Esophagus (tissue), 2 donors: ENCODE data around the gene ZCWPW2. TPM values are rescaled to one million over a fixed set of nuclear protein-coding genes. Genes with fewer than 3 reads are reported as not detected.

ENCODE experiments used
- H3K27ac ChIP-seq, 2 donors: one replicate each; pipeline ENCODE4 v1.5.1; 2013; ENCODE audit warnings: low read depth in 2 of 2, mild to moderate bottlenecking in 2 of 2, inconsistent platforms in 1 of 2, low read length in 1 of 2, moderate library complexity in 1 of 2
- H3K27me3 ChIP-seq, 2 donors: one replicate each; pipeline ENCODE4 v1.6.1; 2013; ENCODE audit warnings: low read length in 2 of 2, control low read depth in 1 of 2, mild to moderate bottlenecking in 1 of 2; ENCODE audit not compliant: insufficient read depth in 2 of 2, control insufficient read depth in 1 of 2
- H3K36me3 ChIP-seq, 2 donors: one replicate each; pipeline ENCODE4 v1.6.1; 2013; ENCODE audit warnings: low read length in 1 of 2; ENCODE audit not compliant: control insufficient read depth in 2 of 2, insufficient read depth in 2 of 2
- H3K4me1 ChIP-seq, 2 donors: one replicate each; pipeline ENCODE4 v1.6.1; 2013; ENCODE audit warnings: low read length in 1 of 2; ENCODE audit not compliant: control insufficient read depth in 2 of 2, insufficient read depth in 2 of 2
- H3K4me3 ChIP-seq, 2 donors: one replicate each; pipeline ENCODE4 v1.5.1; 2013; ENCODE audit warnings: low read length in 2 of 2, mild to moderate bottlenecking in 2 of 2, low read depth in 1 of 2, moderate library complexity in 1 of 2
- H3K9me3 ChIP-seq, 2 donors: one replicate each; pipeline ENCODE4 v1.6.1; 2013; ENCODE audit warnings: mild to moderate bottlenecking in 2 of 2, low read depth in 1 of 2, low read length in 1 of 2, moderate library complexity in 1 of 2; ENCODE audit not compliant: control insufficient read depth in 2 of 2, insufficient read depth in 1 of 2
- WGBS, 2 donors: extraction: QIAGEN DNeasy Blood & Tissue Kit; methylation state at CpG; one replicate each; pipeline ENCODE4 v1.1.7; 2013; 5-methylcytosine and 5-hydroxymethylcytosine counted together
- polyA plus RNA-seq, 2 donors: library from polyadenylated mRNA; stranded (reverse); fragments of 200-250 nt; gene quantifications; one replicate each; pipeline ENCODE4 v1.2.3, GENCODE V29; 2013
- donor health status: healthy with polysubstance abuse.
- donor health status: Bipolar disorder and iron deficiency.

The ZCWPW2 gene
- polyA plus RNA-seq, 2 donors: 0.28 to 0.29 TPM

- Histone ChIP-seq H3K4me3 (no peak overlapping the region), H3K4me1 (no peaks in the 10 kb centered on the region), H3K36me3 (no peaks in the 10 kb centered on the region), H3K27ac (no peak overlapping the region), H3K27me3 (no peaks in the 10 kb centered on the region), H3K9me3 (no peaks in the 10 kb centered on the region)
These were observed 127.7 kb downstream of the ZCWPW2 start for GRCh38 chr3:28476194-28476593.

DNA sequence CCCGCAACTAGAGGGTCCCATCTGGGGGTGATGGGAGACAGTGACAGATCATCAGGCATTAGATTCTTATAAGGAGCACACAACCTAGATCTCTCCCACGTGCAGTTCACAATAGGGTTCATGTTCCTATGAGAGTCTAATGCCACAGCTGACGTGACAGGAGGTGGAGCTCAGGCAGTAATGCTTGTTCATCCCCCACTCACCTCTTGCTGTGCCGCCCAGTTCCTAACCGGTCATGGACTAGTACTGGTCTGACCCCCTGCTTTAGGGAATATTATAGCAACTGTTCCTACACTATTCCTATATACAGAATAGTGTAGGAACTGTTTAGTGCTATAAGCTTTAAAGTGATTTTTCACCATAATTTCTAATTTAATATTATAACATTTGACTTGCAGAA, 128.2 kb downstream of the ZCWPW2 start:
- Histone ChIP-seq H3K27ac (no peak overlapping the region), H3K4me1 (no peaks in the 10 kb centered on the region), H3K4me3 (no peak overlapping the region), H3K27me3 (no peaks in the 10 kb centered on the region), H3K36me3 (no peaks in the 10 kb centered on the region), H3K9me3 (no peaks in the 10 kb centered on the region)
- WGBS, 2 donors: 74 to 77% methylated on average over 5 of the region's 5 CpGs

GRCh38 chr3:28485164-28485563, 136.6 kb downstream of the ZCWPW2 start:
- H3K4me1 ChIP-seq: no peaks in the 10 kb centered on the region

DNA sequence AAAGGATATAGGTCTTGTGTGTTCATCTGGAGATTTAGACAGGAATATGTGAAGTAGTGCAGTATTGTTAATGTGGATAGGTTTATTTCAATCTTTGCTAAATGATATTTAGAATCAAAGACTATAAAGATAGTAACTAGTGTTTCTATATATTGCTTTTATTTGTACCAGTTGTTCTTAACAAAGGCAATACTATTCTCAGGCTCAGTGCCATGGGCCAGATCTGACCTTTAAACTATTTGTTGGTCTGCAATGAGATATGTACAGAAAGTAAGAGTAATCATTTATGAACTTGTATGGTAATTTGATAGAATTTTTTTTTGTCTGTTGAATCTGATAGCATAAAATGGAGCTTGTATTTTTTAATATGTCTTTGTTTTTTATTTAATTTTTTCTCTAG, 146.8 kb downstream of the ZCWPW2 start:
- Histone ChIP-seq H3K4me1 (no peaks in the 10 kb centered on the region), H3K9me3 (no peaks in the 10 kb centered on the region), H3K4me3 (no peak overlapping the region), H3K36me3 (no peaks in the 10 kb centered on the region), H3K27ac (no peak overlapping the region), H3K27me3 (no peaks in the 10 kb centered on the region)

More at GRCh38 chr3:28485164-28485563, 136.6 kb downstream of the ZCWPW2 start:
- Histone ChIP-seq H3K27ac (no peak overlapping the region), H3K9me3 (peaks cover 0 to 2% of the 10 kb centered on the region in 2 donors), H3K27me3 (no peaks in the 10 kb centered on the region), H3K36me3 (no peaks in the 10 kb centered on the region), H3K4me3 (no peak overlapping the region)

DNA sequence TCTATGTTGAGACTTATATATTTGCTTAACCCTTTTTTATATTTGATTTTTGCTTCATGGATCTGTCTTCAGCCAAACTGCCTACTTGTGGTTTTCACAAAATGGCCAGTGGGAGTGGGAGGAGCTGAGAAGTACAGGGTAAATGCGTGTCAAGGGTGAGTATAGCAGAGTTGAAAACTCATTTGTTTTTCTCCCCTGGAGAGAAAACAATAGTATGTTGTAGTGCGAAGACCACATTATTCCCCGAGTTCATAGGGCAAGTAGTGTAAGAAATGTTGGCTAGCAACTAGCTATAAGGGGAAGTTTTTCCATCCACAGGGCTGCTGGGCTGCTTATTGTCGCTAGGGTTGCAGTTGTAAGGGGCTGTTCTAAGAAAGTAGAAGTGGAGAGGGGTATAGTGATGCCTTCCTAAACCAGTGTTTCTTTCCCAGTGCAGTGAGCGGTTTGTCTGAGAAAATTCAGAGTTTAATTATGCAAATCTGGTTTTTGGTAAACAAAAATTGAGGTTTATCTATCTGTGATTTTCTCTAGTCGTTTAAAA, 153.9 kb downstream of the ZCWPW2 start:
- WGBS, 2 donors: 76 to 80% methylated on average over 6 of the region's 6 CpGs
- H3K36me3 ChIP-seq: no peaks in the 10 kb centered on the region
- H3K27me3 ChIP-seq: no peaks in the 10 kb centered on the region
- no peaks in the 10 kb centered on the region for H3K4me1 ChIP-seq
- no peak overlapping the region for H3K4me3 ChIP-seq
- H3K27ac ChIP-seq: no peak overlapping the region
- no peaks in the 10 kb centered on the region for H3K9me3 ChIP-seq

DNA sequence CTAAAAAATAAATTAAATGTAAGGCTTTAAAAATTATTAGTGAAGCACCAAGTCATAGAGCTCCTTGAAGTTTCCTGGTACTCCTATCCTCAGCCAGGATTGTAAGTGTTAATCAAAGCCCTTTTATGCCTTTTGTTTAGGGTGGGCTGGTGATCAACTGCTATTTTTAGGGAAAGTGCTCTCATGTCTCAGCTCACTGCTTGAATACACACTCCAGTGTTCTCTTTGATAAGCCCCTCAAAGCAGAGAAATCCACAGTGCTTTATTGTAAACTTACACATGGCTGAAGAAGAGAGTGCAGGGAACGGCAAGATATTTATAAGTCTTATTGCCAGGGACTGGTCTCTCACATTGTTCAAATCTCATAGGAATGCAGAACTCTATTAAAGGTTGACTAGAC, 156.5 kb downstream of the ZCWPW2 start:
- H3K4me1 ChIP-seq: no peaks in the 10 kb centered on the region
- WGBS, 2 donors: 23 to 26% methylated on average over 1 of the region's 1 CpG
- no peaks in the 10 kb centered on the region for H3K36me3 ChIP-seq
- no peaks in the 10 kb centered on the region for H3K9me3 ChIP-seq
- H3K4me3 ChIP-seq: no peak overlapping the region
- H3K27ac ChIP-seq: no peak overlapping the region
- H3K27me3 ChIP-seq: no peaks in the 10 kb centered on the region

- Histone ChIP-seq H3K9me3 (no peaks in the 10 kb centered on the region), H3K36me3 (no peaks in the 10 kb centered on the region), H3K4me1 (no peaks in the 10 kb centered on the region), H3K27me3 (no peaks in the 10 kb centered on the region), H3K4me3 (no peak overlapping the region), H3K27ac (no peak overlapping the region)
- WGBS, 2 donors: 84 to 94% methylated on average over 3 of the region's 3 CpGs
These were observed 173.1 kb downstream of the ZCWPW2 start for GRCh38 chr3:28521663-28522062.

- H3K36me3 ChIP-seq: no peaks in the 10 kb centered on the region
- 0 to 42% methylated on average over 1 of the region's 1 CpG for WGBS, 2 donors
- no peak overlapping the region for H3K4me3 ChIP-seq
- peaks cover 0 to 2% of the 10 kb centered on the region in 2 donors for H3K9me3 ChIP-seq
- H3K27me3 ChIP-seq: no peaks in the 10 kb centered on the region
- no peak overlapping the region for H3K27ac ChIP-seq
- H3K4me1 ChIP-seq: no peaks in the 10 kb centered on the region
These were observed 193.8 kb downstream of the ZCWPW2 start for GRCh38 chr3:28542351-28542750.

DNA sequence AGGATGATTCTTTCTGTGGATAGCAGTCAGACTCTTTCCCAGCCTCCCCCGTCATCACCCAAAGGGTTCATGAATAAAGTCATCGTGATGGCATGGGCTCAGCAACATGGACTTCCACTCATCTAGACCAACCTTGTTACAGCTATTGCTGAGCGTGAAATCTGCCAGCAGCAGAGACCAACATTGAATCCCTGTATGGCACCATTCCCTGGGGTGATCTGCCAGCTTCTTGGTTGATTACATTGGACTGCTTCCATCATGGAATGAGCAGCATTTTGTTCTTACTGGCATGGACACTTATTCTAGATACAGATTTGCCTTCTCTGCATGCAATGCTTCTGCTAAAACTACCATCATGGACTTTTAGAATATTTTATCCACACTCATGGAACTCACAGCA, 195.7 kb downstream of the ZCWPW2 start:
- 62 to 72% methylated on average over 3 of the region's 3 CpGs for WGBS, 2 donors
- Histone ChIP-seq H3K4me3 (no peak overlapping the region), H3K27me3 (no peaks in the 10 kb centered on the region), H3K9me3 (no peaks in the 10 kb centered on the region), H3K36me3 (no peaks in the 10 kb centered on the region), H3K27ac (no peak overlapping the region), H3K4me1 (no peaks in the 10 kb centered on the region)

DNA sequence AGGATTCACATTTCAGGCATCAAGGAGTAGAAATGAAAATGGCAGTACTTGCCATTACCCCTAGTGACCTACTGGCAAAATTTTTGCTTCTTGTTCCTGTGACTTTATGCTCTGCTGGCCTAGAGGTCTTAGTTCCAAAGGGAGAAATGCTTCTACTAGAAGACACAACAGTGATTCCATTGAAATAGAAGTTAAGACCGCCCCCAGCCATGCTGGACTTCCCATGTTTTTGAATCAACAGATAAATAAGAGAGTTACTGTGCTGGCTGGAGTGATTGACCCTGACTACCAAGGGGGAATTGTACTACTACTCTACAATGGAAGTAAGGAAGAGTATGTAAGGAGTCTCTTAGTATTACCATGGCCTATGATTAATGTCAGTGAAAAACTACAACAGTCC, 196.3 kb downstream of the ZCWPW2 start:
- no peaks in the 10 kb centered on the region for H3K9me3 ChIP-seq
- H3K4me3 ChIP-seq: no peak overlapping the region
- H3K27me3 ChIP-seq: no peaks in the 10 kb centered on the region
- 88 to 90% methylated on average over 1 of the region's 1 CpG for WGBS, 2 donors
- H3K36me3 ChIP-seq: no peaks in the 10 kb centered on the region
- no peak overlapping the region for H3K27ac ChIP-seq
- H3K4me1 ChIP-seq: no peaks in the 10 kb centered on the region
